OCI-LY7 (cell line): ENCODE results near the gene GRIA4. TPM values are rescaled to one million over a fixed set of nuclear protein-coding genes. Genes with fewer than 3 reads are reported as not detected.

Source experiments
- BruUV-seq: library from RNA; stranded (reverse); fragments of 400-500 nt; replicated peaks from 2 replicates; lab custom pipeline; 2021; lab: Mats Ljungman, UMichigan
- CTCF ChIA-PET: fragments of 300-600 bp; sonication (Branson Sonifier 250); formaldehyde crosslinking; loops from one replicate; lab custom pipeline; 2022; ENCODE audit warnings: antibody characterized with exemption; ENCODE audit not compliant: unreplicated experiment; lab: Charles Lee
- POLR2A ChIA-PET: fragments of 300-600 bp; sonication (Branson Sonifier 250); formaldehyde crosslinking; loops from one replicate; lab custom pipeline; 2022; ENCODE audit warnings: antibody characterized with exemption; lab: Charles Lee
- DNase-seq: peaks from one replicate; pipeline ENCODE4 v3.0.0-alpha.2; 2015; ENCODE audit warnings: low spot score
- H2AFZ ChIP-seq: fragments of 200-600 bp; sonication (generic), shearing (Covaris generic); 2 replicates; pipeline ENCODE4 v1.6.1; 2014; ENCODE audit warnings: mild to moderate bottlenecking, antibody characterized with exemption, low read length, moderate library complexity
- H3K27ac ChIP-seq: fragments of 200-600 bp; sonication (generic); 2 replicates; pipeline ENCODE4 v1.5.1; 2014; ENCODE audit warnings: mixed run types, low read depth, mild to moderate bottlenecking, moderate library complexity, low read length, inconsistent platforms; ENCODE audit not compliant: poor library complexity, severe bottlenecking
- H3K36me3 ChIP-seq: fragments of 200-600 bp; sonication (generic); 2 replicates; pipeline ENCODE4 v1.6.1; 2014; ENCODE audit warnings: mild to moderate bottlenecking, antibody characterized with exemption, low read length, moderate library complexity, mixed read lengths; ENCODE audit not compliant: insufficient read depth
- H3K4me1 ChIP-seq: fragments of 200-600 bp; sonication (generic); 2 replicates; pipeline ENCODE4 v1.5.1; 2014; ENCODE audit warnings: mild to moderate bottlenecking, low read length; ENCODE audit not compliant: insufficient read depth, poor library complexity, severe bottlenecking
- H3K4me2 ChIP-seq: fragments of 200-600 bp; sonication (generic); 2 replicates; pipeline ENCODE4 v1.6.1; 2014; ENCODE audit warnings: mild to moderate bottlenecking, low read length
- H3K4me3 ChIP-seq: fragments of 200-600 bp; sonication (generic); 2 replicates; pipeline ENCODE4 v1.5.1; 2014; ENCODE audit warnings: mild to moderate bottlenecking, low read depth, low read length; ENCODE audit not compliant: poor library complexity, severe bottlenecking
- H3K79me2 ChIP-seq: fragments of 200-600 bp; sonication (generic); 2 replicates; pipeline ENCODE4 v1.6.1; 2016; ENCODE audit warnings: low read depth, mild to moderate bottlenecking, low read length, moderate library complexity, mixed read lengths; ENCODE audit not compliant: insufficient read depth
- H3K9me2 ChIP-seq: fragments of 200-600 bp; sonication (generic); 2 replicates; pipeline ENCODE4 v1.6.1; 2016; ENCODE audit warnings: mild to moderate bottlenecking, low read length, mixed read lengths; ENCODE audit not compliant: insufficient read depth
- H3K9me3 ChIP-seq: fragments of 200-600 bp; sonication (generic); 2 replicates; pipeline ENCODE4 v1.6.1; 2014; ENCODE audit warnings: mild to moderate bottlenecking, mixed run types, low read length, mixed read lengths
- H4K20me1 ChIP-seq: fragments of 200-600 bp; sonication (generic); 2 replicates; pipeline ENCODE4 v1.6.1; 2014; ENCODE audit warnings: mild to moderate bottlenecking, antibody characterized with exemption, low read length, moderate library complexity, mixed read lengths; ENCODE audit not compliant: insufficient read depth
- CTCF ChIP-seq: fragments of 200-600 bp; sonication (generic); conservative IDR thresholded peaks from 2 replicates; pipeline ENCODE4 v1.5.1; 2014; ENCODE audit warnings: mild to moderate bottlenecking, antibody characterized with exemption, low read length, moderate library complexity, mixed read lengths
- EZH2phosphoT487 ChIP-seq: fragments of 200-600 bp; sonication (generic); IDR thresholded peaks from 2 replicates; pipeline ENCODE4 v1.6.1; 2018; ENCODE audit warnings: low read depth, borderline replicate concordance, mild to moderate bottlenecking, mixed run types, antibody characterized with exemption, low read length, moderate library complexity, mixed read lengths
- intact Hi-C: fragments of 100-400 bp; cut with micrococcal nuclease; formaldehyde crosslinking; loops from one replicate; pipeline ENCODE4 v1.10.0; 2022; ENCODE audit not compliant: unreplicated experiment
- total RNA-seq, 2 experiments: library from RNA; depleted of rRNA in 1 of 2; stranded (reverse); fragments of >200 nt in 1 of 2; shearing (Covaris generic) in 1 of 2; gene quantifications; 2 replicates each; pipeline ENCODE4 v1.2.3, GENCODE V29; 2014 to 2022

Gene GRIA4
- total RNA-seq, 2 experiments from 2014 or later, result not detected

DNA sequence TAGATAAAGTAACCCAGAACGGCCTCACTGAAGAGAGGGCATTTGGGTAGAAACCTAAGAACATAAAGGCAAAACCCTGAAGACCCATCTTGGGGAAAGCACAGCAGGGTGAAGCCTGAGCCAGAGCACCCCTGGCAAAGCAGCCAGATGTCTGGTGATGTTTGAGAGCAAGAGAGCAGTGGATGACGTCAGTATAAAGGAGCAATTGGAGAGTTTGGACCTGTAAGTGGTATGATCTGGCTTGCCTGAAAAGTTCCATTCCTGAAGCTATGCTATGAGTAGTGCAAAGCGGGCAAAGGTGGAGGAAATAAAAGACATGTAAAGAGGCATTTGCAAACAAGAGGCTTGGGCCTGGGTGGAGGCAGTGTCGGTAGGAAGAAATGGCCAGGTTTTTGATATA is 244.4 kb downstream of the GRIA4 start:
- no peak overlapping the region for H3K27ac ChIP-seq
- H3K9me2 ChIP-seq, result no peaks in the 10 kb centered on the region
- no peak overlapping the region for H3K4me2 ChIP-seq
- no peak overlapping the region for H2AFZ ChIP-seq
- H4K20me1 ChIP-seq, result no peaks in the 10 kb centered on the region
- H3K79me2 ChIP-seq, result no peaks in the 10 kb centered on the region
- intact Hi-C loops, result no loop called here
- H3K4me3 ChIP-seq, result no peak overlapping the region
- ChIA-PET POLR2A (no interaction called here), CTCF (no interaction called here)
- H3K36me3 ChIP-seq, result no peaks in the 10 kb centered on the region
- no peak for DNase-seq
- no peaks in the 10 kb centered on the region for H3K4me1 ChIP-seq
- TF ChIP-seq CTCF (no peak), EZH2phosphoT487 (no peak)
- no peaks in the 10 kb centered on the region for H3K9me3 ChIP-seq
- no TSS peak for BruUV-seq

DNA sequence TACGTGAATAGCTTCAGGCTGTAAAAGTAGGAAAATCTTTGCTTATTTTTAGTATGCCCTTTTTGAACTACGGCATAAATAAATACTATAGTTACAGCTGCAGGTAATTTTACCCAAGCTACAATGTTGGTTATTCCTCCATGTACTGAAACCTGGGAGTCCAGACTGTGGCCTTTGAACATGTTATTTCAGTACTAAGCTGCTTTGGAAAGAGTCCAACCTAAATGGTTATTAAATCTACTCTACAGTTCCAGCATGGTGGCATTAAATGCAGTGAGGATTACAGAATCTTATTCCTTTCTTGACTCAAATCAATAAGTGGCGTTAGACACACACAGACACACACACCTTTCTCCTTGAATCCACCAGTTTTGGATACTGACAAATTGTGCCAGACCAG is 247.1 kb downstream of the GRIA4 start:
- ChIA-PET CTCF (no interaction called here), POLR2A (no interaction called here)
- TF ChIP-seq EZH2phosphoT487, result no peak
- no peak for TF ChIP-seq CTCF
- intact Hi-C loops, result no loop called here
- no peak for DNase-seq
- Histone ChIP-seq H2AFZ (no peak overlapping the region), H3K27ac (no peak overlapping the region), H3K4me2 (no peak overlapping the region), H4K20me1 (no peaks in the 10 kb centered on the region), H3K36me3 (no peaks in the 10 kb centered on the region), H3K79me2 (no peaks in the 10 kb centered on the region), H3K4me3 (no peak overlapping the region), H3K9me3 (no peaks in the 10 kb centered on the region), H3K4me1 (no peaks in the 10 kb centered on the region), H3K9me2 (no peaks in the 10 kb centered on the region)
- BruUV-seq, result no TSS peak

- Histone ChIP-seq H3K79me2 (no peaks in the 10 kb centered on the region), H3K4me1 (no peaks in the 10 kb centered on the region), H4K20me1 (no peaks in the 10 kb centered on the region), H2AFZ (no peak overlapping the region), H3K4me3 (no peak overlapping the region), H3K9me3 (no peaks in the 10 kb centered on the region), H3K36me3 (no peaks in the 10 kb centered on the region), H3K9me2 (no peaks in the 10 kb centered on the region), H3K4me2 (no peak overlapping the region), H3K27ac (no peak overlapping the region)
- no peak for TF ChIP-seq CTCF
- ChIA-PET POLR2A (no interaction called here), CTCF (no interaction called here)
- no peak for DNase-seq
- BruUV-seq, result no TSS peak
- intact Hi-C loops, result no loop called here
These were observed 247.9 kb downstream of the GRIA4 start for GRCh38 chr11:105857728-105858127.
